Liver (tissue), 9 donors: ENCODE data around the gene SDK2. TPM values are rescaled to one million over a fixed set of nuclear protein-coding genes. Genes with fewer than 3 reads are reported as not detected.

Source experiments
- DNase-seq: peaks from one replicate; pipeline ENCODE4 v3.0.0-alpha.2; 2017; ENCODE audit warnings: low spot score
- H3K27ac ChIP-seq, 2 donors: one replicate each; pipeline ENCODE4 v1.7.0; 2013; ENCODE audit warnings: inconsistent platforms in 2 of 2, low read length in 2 of 2, control low read depth in 1 of 2, low read depth in 1 of 2, mild to moderate bottlenecking in 1 of 2
- H3K27me3 ChIP-seq, 4 donors: one replicate each; pipeline versions ENCODE4 v1.6.1 to v1.7.0; 2013; ENCODE audit warnings: low read length in 3 of 4, inconsistent platforms in 1 of 4, mild to moderate bottlenecking in 1 of 4, moderate library complexity in 1 of 4; ENCODE audit not compliant: control insufficient read depth in 4 of 4, insufficient read depth in 4 of 4
- H3K36me3 ChIP-seq, 4 donors: one replicate each; pipeline versions ENCODE4 v1.6.1 to v1.7.0; 2013; ENCODE audit warnings: low read length in 3 of 4, mild to moderate bottlenecking in 3 of 4, low read depth in 1 of 4, moderate library complexity in 1 of 4; ENCODE audit not compliant: control insufficient read depth in 4 of 4, insufficient read depth in 3 of 4
- H3K4me1 ChIP-seq, 4 donors: one replicate each; pipeline versions ENCODE4 v1.6.1 to v1.7.0; 2013; ENCODE audit warnings: low read length in 3 of 4, mild to moderate bottlenecking in 3 of 4, moderate library complexity in 1 of 4; ENCODE audit not compliant: control insufficient read depth in 4 of 4, insufficient read depth in 4 of 4
- H3K4me3 ChIP-seq, 3 donors: one replicate each; pipeline versions ENCODE4 v1.6.1 to v1.7.0; 2013; ENCODE audit warnings: low read length in 3 of 3, control low read depth in 1 of 3, low read depth in 1 of 3, mild to moderate bottlenecking in 1 of 3
- H3K9ac ChIP-seq, 2 donors: one replicate each; pipeline ENCODE4 v1.7.0; 2013; ENCODE audit warnings: low read length in 2 of 2, mild to moderate bottlenecking in 2 of 2, moderate library complexity in 2 of 2, control low read depth in 1 of 2, low read depth in 1 of 2
- H3K9me3 ChIP-seq, 4 donors: one replicate each; pipeline versions ENCODE4 v1.6.1 to v1.7.0; 2013; ENCODE audit warnings: low read length in 3 of 4; ENCODE audit not compliant: control insufficient read depth in 4 of 4
- ATF3 ChIP-seq: IDR thresholded peaks from 2 replicates; pipeline ENCODE4 v1.6.1; 2016; ENCODE audit warnings: antibody characterized with exemption
- CTCF ChIP-seq: fragments of 150-350 bp; IDR thresholded peaks from 2 replicates; pipeline ENCODE4 v1.5.1; 2017; ENCODE audit warnings: improper control_type of control experiment, low read depth, low read length; ENCODE audit not compliant: missing input control
- EGR1 ChIP-seq, 2 donors: IDR thresholded peaks; 2 replicates each; pipeline ENCODE4 v1.6.1; 2016 to 2018; ENCODE audit warnings: antibody characterized with exemption in 2 of 2, low read depth in 2 of 2
- FOXA1 ChIP-seq: IDR thresholded peaks from 2 replicates; pipeline ENCODE4 v1.6.1; 2016; ENCODE audit warnings: antibody characterized with exemption
- FOXA2 ChIP-seq: IDR thresholded peaks from 2 replicates; pipeline ENCODE4 v1.6.1; 2016; ENCODE audit warnings: antibody characterized with exemption
- GABPA ChIP-seq, 2 donors: IDR thresholded peaks in 1 of 2; conservative IDR thresholded peaks in 1 of 2; 2 replicates each; pipeline ENCODE4 v1.6.1; 2016; ENCODE audit warnings: antibody characterized with exemption in 2 of 2, mild to moderate bottlenecking in 1 of 2, moderate library complexity in 1 of 2
- HNF4A ChIP-seq, 2 donors: conservative IDR thresholded peaks; 2 replicates each; pipeline ENCODE4 v1.6.1; 2016; ENCODE audit warnings: antibody characterized with exemption in 2 of 2, mild to moderate bottlenecking in 2 of 2
- HNF4G ChIP-seq: IDR thresholded peaks from 2 replicates; pipeline ENCODE4 v1.6.1; 2016; ENCODE audit warnings: antibody characterized with exemption
- JUND ChIP-seq, 2 donors: IDR thresholded peaks; 2 replicates each; pipeline ENCODE4 v1.6.1; 2016; ENCODE audit warnings: antibody characterized with exemption in 2 of 2
- MAX ChIP-seq: IDR thresholded peaks from 2 replicates; pipeline ENCODE4 v1.6.1; 2016; ENCODE audit warnings: antibody characterized with exemption
- NR2F2 ChIP-seq: IDR thresholded peaks from 2 replicates; pipeline ENCODE4 v1.6.1; 2016; ENCODE audit warnings: antibody characterized with exemption
- RAD21 ChIP-seq, 2 donors: IDR thresholded peaks; 2 replicates each; pipeline ENCODE4 v1.6.1; 2016; ENCODE audit warnings: antibody characterized with exemption in 2 of 2, mild to moderate bottlenecking in 2 of 2
- REST ChIP-seq: IDR thresholded peaks from 2 replicates; pipeline ENCODE4 v1.6.1; 2016; ENCODE audit warnings: antibody characterized with exemption, mild to moderate bottlenecking
- RXRA ChIP-seq, 2 donors: IDR thresholded peaks; 2 replicates each; pipeline ENCODE4 v1.6.1; 2017 to 2018; ENCODE audit warnings: antibody characterized with exemption in 2 of 2, mild to moderate bottlenecking in 1 of 2
- SP1 ChIP-seq: IDR thresholded peaks from 2 replicates; pipeline ENCODE4 v1.6.1; 2018; ENCODE audit warnings: antibody characterized with exemption, mild to moderate bottlenecking
- TAF1 ChIP-seq: conservative IDR thresholded peaks from 2 replicates; pipeline ENCODE4 v1.6.1; 2016; ENCODE audit warnings: antibody characterized with exemption, mild to moderate bottlenecking
- YY1 ChIP-seq: IDR thresholded peaks from 2 replicates; pipeline ENCODE4 v1.6.1; 2016; ENCODE audit warnings: antibody characterized with exemption, mild to moderate bottlenecking
- ZBTB33 ChIP-seq: IDR thresholded peaks from 2 replicates; pipeline ENCODE4 v1.6.1; 2016; ENCODE audit warnings: antibody characterized with exemption
- WGBS: extraction: QIAGEN DNeasy Blood & Tissue Kit; methylation state at CpG from one replicate; pipeline ENCODE4 v1.1.7; 2013; 5-methylcytosine and 5-hydroxymethylcytosine counted together
- polyA plus RNA-seq, 2 donors: library from polyadenylated mRNA; stranded (reverse) in 1 of 2; unstranded in 1 of 2; fragments of 200-250 nt in 1 of 2; fragments of >200 nt in 1 of 2; fragmentation: Nextera tagmentation in 1 of 2; extraction: Ambion mirVana in 1 of 2; gene quantifications; one replicate each; pipeline versions ENCODE4 v1.2.1 to v1.2.3, GENCODE V29; 2013 to 2015
- total RNA-seq, 2 donors: library from RNA; depleted of rRNA; stranded (reverse); fragments of >200 nt; gene quantifications; one replicate each; pipeline ENCODE4 v1.2.3, GENCODE V29; 2014
- donor health status: healthy.
- donor health status: healthy.
- donor health status: healthy.
- donor health status: healthy.
- donor health status: healthy.

SDK2 gene
- total and polyA plus RNA-seq, 4 donors: 0.05 to 0.42 (median 0.10) TPM

- Histone ChIP-seq H3K4me1 (no peaks in the 10 kb centered on the region), H3K9ac (no peak overlapping the region), H3K36me3 (no peaks in the 10 kb centered on the region), H3K4me3 (no peak overlapping the region), H3K27me3 (no peaks in the 10 kb centered on the region), H3K9me3 (no peaks in the 10 kb centered on the region), H3K27ac (no peak overlapping the region)
- 76% methylated on average over 6 of the region's 6 CpGs for WGBS
- DNase-seq: no peak
- TF ChIP-seq FOXA1: no peak
- no peak for TF ChIP-seq GABPA (IDR thresholded peaks at IDR 0.05 in 1 of 2, conservative IDR thresholded peaks at IDR 0.05 in 1 of 2)
- no peak for TF ChIP-seq TAF1
- no peak for TF ChIP-seq HNF4A (conservative IDR thresholded peaks at IDR 0.05)
- no peak for TF ChIP-seq HNF4G
- TF ChIP-seq CTCF: no peak
- TF ChIP-seq ZBTB33: no peak
- TF ChIP-seq EGR1 (IDR thresholded peaks at IDR 0.05; ENCODE audit: low read depth in 2 of 2): no peak
Observed at GRCh38 chr17:73522107-73522506, 122.1 kb downstream of the SDK2 start.

GRCh38 chr17:73521376-73521775, 122.9 kb downstream of the SDK2 start:
- Histone ChIP-seq H3K27me3 (no peaks in the 10 kb centered on the region), H3K27ac (no peak overlapping the region), H3K4me3 (no peak overlapping the region), H3K36me3 (no peaks in the 10 kb centered on the region), H3K9ac (no peak overlapping the region), H3K9me3 (no peaks in the 10 kb centered on the region), H3K4me1 (no peaks in the 10 kb centered on the region)
- TF ChIP-seq EGR1 (IDR thresholded peaks at IDR 0.05; ENCODE audit: low read depth in 2 of 2) (no peak), MAX (no peak), FOXA2 (no peak), CTCF (no peak), RAD21 (IDR thresholded peaks at IDR 0.05) (no peak), NR2F2 (no peak), HNF4A (conservative IDR thresholded peaks at IDR 0.05) (no peak), JUND (IDR thresholded peaks at IDR 0.05) (no peak), REST (no peak), RXRA (IDR thresholded peaks at IDR 0.05) (no peak), SP1 (no peak), YY1 (no peak), FOXA1 (no peak), ATF3 (no peak), GABPA (IDR thresholded peaks at IDR 0.05 in 1 of 2, conservative IDR thresholded peaks at IDR 0.05 in 1 of 2) (no peak), HNF4G (no peak)
- 87% methylated on average over 5 of the region's 5 CpGs for WGBS
- no peak for DNase-seq
